Activated B cell treated with CpG ODN at 0.5 μM for 24 hours (primary cell): ENCODE data around the gene OSBPL1A. TPM values are rescaled to one million over a fixed set of nuclear protein-coding genes. Genes with fewer than 3 reads are reported as not detected.

Source experiments
- ATAC-seq: fragments of 200-7000 bp; cut with Tn5 transposase; one replicate; pipeline ENCODE4 v1.10.0; 2021; ENCODE audit warnings: low read depth, mild to moderate bottlenecking, moderate library complexity
- CTCF ChIA-PET: fragments of 350-600 bp; sonication (Branson Sonifier 250); formaldehyde crosslinking; loops from one replicate; lab custom pipeline; 2021; ENCODE audit warnings: antibody characterized with exemption; lab: Charles Lee
- POLR2A ChIA-PET: fragments of 350-600 bp; sonication (Branson Sonifier 250); formaldehyde crosslinking; loops from one replicate; lab custom pipeline; 2021; ENCODE audit warnings: antibody characterized with exemption; lab: Charles Lee
- DNase-seq: peaks from one replicate; pipeline ENCODE4 v3.0.0; 2022
- H3K27ac Mint-ChIP-seq: one replicate; pipeline ENCODE4 v1.8.0; 2020; ENCODE audit warnings: mixed read lengths
- H3K27me3 Mint-ChIP-seq: one replicate; pipeline ENCODE4 v1.8.0; 2021; ENCODE audit warnings: mixed read lengths
- H3K36me3 Mint-ChIP-seq: one replicate; pipeline ENCODE4 v1.8.0; 2021; ENCODE audit warnings: low read depth, mixed read lengths
- H3K4me1 Mint-ChIP-seq: one replicate; pipeline ENCODE4 v1.8.0; 2021; ENCODE audit warnings: mixed read lengths
- H3K4me3 Mint-ChIP-seq: one replicate; pipeline ENCODE4 v1.8.0; 2020; ENCODE audit warnings: mild to moderate bottlenecking, mixed read lengths
- H3K9me3 Mint-ChIP-seq: one replicate; pipeline ENCODE4 v1.8.0; 2020; ENCODE audit warnings: mixed read lengths
- intact Hi-C: fragments of 100-400 bp; cut with micrococcal nuclease; formaldehyde crosslinking; loops from one replicate; pipeline ENCODE4 v1.15.1; 2024
- total RNA-seq: library from RNA; stranded (reverse); gene quantifications from 2 replicates; pipeline ENCODE4 v1.2.3, GENCODE V29; 2022
- TF ChIP-seq, protein P1 (sequence below): fragments of 200-600 bp; IDR thresholded peaks from one replicate; pipeline ENCODE4 v1.8.0; 2022; ENCODE audit warnings: antibody characterized with exemption, mild to moderate bottlenecking

OSBPL1A gene
- total RNA-seq, 1 donor from 2014 or later: 0.80 TPM

DNA sequence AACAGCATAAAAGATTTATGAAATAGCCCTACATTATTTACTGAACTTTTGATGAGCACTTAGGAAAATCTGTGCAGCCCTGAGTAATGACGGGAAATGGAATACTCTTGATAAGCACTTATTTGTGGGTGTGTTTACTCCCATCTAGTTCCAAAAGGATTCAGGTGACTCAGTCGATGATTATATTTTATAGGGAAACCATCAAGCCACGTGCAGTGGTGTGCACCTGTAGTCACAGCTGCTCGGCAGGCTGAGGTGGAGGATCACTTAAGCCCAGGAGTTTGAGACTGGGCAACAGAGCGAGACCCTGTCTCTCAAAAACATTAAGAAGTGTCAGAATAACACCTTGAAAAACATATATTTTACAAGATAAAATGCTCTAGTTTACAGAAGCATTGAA, 166.9 kb downstream of the OSBPL1A start:
- ChIA-PET POLR2A (no interaction called here), CTCF (no interaction called here)
- DNase-seq: no peak
- Mint-ChIP-seq H3K4me3 (no peak overlapping the region), H3K27me3 (peaks cover 9% of the 10 kb centered on the region), H3K27ac (no peak overlapping the region), H3K36me3 (no peaks in the 10 kb centered on the region), H3K9me3 (no peaks in the 10 kb centered on the region), H3K4me1 (no peaks in the 10 kb centered on the region)
- no peak for ATAC-seq
- intact Hi-C loops: no loop called here
- TF ChIP-seq, protein P1, sequence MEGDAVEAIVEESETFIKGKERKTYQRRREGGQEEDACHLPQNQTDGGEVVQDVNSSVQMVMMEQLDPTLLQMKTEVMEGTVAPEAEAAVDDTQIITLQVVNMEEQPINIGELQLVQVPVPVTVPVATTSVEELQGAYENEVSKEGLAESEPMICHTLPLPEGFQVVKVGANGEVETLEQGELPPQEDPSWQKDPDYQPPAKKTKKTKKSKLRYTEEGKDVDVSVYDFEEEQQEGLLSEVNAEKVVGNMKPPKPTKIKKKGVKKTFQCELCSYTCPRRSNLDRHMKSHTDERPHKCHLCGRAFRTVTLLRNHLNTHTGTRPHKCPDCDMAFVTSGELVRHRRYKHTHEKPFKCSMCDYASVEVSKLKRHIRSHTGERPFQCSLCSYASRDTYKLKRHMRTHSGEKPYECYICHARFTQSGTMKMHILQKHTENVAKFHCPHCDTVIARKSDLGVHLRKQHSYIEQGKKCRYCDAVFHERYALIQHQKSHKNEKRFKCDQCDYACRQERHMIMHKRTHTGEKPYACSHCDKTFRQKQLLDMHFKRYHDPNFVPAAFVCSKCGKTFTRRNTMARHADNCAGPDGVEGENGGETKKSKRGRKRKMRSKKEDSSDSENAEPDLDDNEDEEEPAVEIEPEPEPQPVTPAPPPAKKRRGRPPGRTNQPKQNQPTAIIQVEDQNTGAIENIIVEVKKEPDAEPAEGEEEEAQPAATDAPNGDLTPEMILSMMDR: no peak

DNA sequence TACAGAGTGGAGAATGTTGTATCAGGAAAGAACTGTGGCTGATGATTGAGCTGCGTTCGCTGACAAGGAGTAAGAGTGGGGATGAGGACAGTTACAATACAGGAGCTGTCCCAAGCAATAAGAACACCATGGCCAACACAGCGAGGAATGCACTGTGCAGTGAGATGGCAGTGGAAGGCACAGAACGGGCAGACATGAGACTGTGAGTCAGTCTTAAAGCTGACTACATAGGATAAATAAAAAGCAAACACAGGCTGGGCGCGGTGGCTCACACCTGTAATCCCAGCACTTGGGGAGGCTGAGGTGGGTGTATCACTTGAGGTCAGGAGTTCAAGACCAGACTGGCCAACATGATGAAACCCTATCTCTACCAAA, 169.0 kb downstream of the OSBPL1A start:
- Mint-ChIP-seq H3K4me3 (no peak overlapping the region), H3K36me3 (no peaks in the 10 kb centered on the region), H3K27ac (no peak overlapping the region), H3K27me3 (peaks cover 9% of the 10 kb centered on the region), H3K9me3 (no peaks in the 10 kb centered on the region), H3K4me1 (no peaks in the 10 kb centered on the region)
- no peak for DNase-seq
- CTCF ChIA-PET: no interaction called here
- intact Hi-C loops: no loop called here
- ATAC-seq: no peak
- TF ChIP-seq, protein P1: no peak
- POLR2A ChIA-PET: no interaction called here

DNA sequence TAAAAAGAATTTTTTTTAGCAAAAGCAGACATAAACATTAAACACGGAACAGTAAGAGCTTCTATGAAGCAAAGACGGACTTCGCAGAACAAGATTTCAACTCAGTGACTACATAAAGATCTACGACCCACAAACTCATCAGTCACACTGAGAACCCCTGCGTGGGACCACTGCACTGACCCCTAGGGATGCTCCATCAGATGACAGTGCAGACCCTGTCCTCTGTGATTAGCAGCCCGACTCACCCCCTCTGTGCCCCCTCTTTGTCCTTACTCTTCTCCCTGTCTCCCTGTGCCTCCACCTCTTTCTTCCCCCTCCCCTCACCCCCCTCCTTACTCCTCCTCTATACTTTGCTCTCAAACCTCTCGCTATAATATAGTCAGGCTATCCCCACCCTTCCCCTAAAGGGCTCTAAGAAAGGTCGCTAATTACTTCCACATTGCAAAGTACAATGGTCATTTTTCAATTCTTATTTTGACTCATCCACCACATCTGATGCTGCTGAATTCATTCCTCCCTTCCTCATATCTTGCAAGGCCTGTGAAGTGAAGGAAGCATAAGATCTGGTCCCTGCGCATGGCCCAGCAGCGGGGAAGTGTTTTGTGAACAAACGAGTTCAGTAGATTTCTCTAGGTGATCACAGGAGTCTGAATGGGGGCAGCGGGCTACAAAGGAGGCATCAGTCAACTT, 169.5 kb downstream of the OSBPL1A start:
- TF ChIP-seq, protein P1: no peak
- CTCF ChIA-PET: no interaction called here
- intact Hi-C loops: no loop called here
- no peak for ATAC-seq
- POLR2A ChIA-PET: no interaction called here
- H3K9me3 Mint-ChIP-seq: no peaks in the 10 kb centered on the region
- H3K27ac Mint-ChIP-seq: no peak overlapping the region
- H3K27me3 Mint-ChIP-seq: peaks cover 9% of the 10 kb centered on the region
- H3K36me3 Mint-ChIP-seq: no peaks in the 10 kb centered on the region
- no peak for DNase-seq
- no peaks in the 10 kb centered on the region for H3K4me1 Mint-ChIP-seq
- no peak overlapping the region for H3K4me3 Mint-ChIP-seq

DNA sequence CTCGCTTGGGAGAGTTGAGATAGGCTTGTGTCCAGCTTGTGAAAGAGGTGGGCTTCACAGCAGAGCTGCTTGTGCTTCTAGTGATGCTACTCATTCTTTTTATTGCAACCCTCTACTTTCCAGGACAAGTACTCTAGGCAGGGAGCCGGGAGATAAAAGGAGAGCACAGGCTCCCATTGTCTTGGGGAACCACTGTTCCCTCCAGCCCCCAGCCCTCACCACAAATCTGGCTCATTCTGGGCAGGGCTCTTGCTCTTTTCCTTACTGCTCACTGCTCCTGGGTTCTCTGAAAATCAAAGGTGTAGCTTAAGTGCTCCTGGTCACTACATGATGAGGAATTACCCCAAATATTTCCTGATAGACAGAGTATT, 177.3 kb downstream of the OSBPL1A start:
- DNase-seq: no peak
- intact Hi-C loops: no loop called here
- CTCF ChIA-PET: no interaction called here
- no peak for ATAC-seq
- POLR2A ChIA-PET: no interaction called here
- Mint-ChIP-seq H3K4me3 (no peak overlapping the region), H3K27me3 (no peaks in the 10 kb centered on the region), H3K9me3 (no peaks in the 10 kb centered on the region), H3K27ac (no peak overlapping the region), H3K36me3 (no peaks in the 10 kb centered on the region), H3K4me1 (no peaks in the 10 kb centered on the region)
- TF ChIP-seq, protein P1: no peak

DNA sequence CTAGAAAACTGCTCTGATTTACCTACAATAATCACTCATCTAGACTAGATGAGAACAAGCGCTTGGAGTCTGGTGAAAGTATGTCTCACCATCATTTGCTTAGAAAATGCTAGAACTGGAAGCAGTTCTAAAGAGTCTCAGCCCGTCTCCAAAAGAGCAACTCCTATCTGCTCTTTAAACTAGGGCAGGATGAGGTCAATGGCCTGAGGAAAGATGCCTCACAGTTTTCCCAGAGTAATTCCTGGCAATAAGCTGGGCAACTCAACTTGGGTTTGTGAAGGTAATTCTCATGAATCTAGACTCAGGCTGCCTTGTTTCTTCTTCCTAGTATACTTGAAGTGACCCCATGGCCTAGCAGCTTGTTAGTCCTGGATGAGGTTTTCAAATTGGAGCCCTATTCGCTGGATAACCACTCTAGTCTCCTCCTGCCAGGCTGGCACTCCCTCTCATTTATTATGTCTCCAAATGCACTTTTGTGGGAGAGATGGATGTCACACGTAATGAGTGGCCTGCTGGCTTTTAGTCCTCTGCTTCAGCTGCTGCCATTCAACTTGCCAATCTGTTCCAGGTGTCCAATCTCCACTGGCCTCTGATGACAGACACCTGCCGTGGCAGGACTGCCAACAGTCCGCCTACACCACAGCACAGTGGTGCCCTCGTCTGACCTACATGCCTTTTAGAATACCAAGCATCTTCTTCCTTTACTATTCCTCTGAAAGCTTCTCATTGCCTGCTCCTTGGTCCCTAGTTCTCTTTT, 177.9 kb downstream of the OSBPL1A start:
- intact Hi-C loops: no loop called here
- TF ChIP-seq, protein P1: no peak
- ChIA-PET CTCF (interaction anchor here (0.6 kb wide), 1 partner anchor 8 kb away, joined by 5 read pairs; no protein-coding TSS in a partner anchor), POLR2A (no interaction called here)
- H3K4me1 Mint-ChIP-seq: no peaks in the 10 kb centered on the region
- no peak overlapping the region for H3K4me3 Mint-ChIP-seq
- ATAC-seq: no peak
- H3K27ac Mint-ChIP-seq: no peak overlapping the region
- H3K9me3 Mint-ChIP-seq: no peaks in the 10 kb centered on the region
- H3K27me3 Mint-ChIP-seq: no peaks in the 10 kb centered on the region
- no peak for DNase-seq
- H3K36me3 Mint-ChIP-seq: no peaks in the 10 kb centered on the region
